Fibroblast of skin of abdomen (primary cell): ENCODE results near the gene IGF2R.
A peak's percentile ranks its signal among the peaks of the same experiment; 100 is the strongest.
"Not testable (repeated sequence)": the region's sequence is repeated elsewhere in the genome, so short reads cannot be mapped to it uniquely, and the experiment has no call there.

Experiments
- DNase-seq: peaks from one replicate; pipeline ENCODE4 v3.0.0-alpha.2; 2013

Gene IGF2R

DNA sequence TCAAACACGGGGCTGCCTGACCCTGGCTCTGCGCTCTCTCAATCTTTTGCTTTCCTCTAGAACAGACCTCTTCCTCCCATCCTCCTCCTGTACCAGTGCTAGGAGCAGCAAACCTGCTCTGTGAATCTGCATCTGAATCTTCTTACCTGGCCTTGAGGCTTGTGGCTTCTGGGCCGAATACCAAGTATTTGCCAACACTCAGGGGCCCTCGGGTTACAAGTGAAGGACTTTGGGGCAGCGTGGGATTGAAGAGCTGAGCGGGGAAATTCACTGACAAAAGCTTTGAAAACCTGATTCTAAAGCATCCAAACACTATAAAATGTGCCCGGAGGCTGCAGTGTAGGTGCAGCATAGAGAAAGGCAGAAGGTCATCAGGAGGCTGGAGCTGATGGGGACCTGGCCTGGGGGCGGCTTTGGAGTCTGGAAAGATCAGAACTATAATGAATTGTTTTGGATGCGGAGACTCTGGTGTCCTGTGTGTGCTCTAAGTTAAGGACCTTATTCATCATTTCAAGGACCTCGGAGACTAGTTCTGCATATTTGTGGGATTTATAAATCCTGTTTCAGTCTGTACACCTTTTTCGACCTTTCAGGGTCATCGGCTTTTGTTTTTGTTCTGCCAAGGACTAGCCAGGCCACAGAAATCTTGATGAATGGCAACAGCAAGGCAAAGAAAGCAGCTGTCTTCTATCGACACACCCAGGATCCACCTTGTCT is 16.4 kb upstream of the IGF2R start:
- no peak for DNase-seq

DNA sequence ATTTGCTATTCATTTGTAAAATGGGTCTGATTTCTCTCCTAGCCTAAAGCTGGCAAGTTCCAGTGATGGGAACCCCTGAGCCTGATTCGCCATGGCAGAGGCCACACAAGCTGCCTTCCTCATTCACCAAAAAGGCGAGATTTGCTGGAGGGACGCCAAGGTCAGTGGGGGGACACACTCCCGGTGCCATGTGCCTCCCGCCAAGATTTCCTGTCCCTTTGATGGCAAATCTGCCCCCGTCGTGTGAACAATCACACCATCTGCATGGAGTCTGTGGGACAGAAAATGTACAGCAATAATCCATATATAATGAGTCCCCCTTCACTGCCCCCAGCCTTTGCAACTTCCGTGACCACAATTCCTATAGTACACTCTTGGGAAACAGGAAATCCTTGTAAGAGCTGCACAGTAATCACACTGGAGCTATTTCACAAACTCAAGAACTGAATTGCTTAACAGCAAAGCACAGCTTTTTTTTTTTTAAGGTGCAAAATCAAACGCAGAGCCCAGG is 15.7 kb upstream of the IGF2R start:
- peak; percentile 71 for DNase-seq

DNA sequence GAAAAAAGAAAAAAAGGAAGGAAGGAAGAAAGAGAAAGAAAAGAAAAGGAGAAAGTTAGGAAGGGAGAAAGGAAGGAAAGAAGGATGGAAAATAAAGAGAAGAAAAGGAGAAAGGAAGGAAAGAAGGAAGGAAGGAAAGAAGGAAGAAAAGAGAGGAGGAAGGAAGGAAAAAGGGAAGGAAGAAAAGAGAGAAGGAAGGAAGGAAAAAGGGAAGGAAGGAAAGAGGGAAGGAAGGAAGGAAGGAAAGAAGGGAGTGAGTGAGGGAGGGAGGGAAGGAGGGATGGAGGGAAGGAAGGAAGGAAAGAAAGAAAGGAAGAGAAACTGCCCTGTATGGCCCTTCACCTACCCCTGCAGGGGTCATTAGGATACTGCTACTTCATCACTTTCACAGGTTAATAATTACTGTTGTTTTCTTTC is 12.9 kb upstream of the IGF2R start:
- DNase-seq, result no peak

DNA sequence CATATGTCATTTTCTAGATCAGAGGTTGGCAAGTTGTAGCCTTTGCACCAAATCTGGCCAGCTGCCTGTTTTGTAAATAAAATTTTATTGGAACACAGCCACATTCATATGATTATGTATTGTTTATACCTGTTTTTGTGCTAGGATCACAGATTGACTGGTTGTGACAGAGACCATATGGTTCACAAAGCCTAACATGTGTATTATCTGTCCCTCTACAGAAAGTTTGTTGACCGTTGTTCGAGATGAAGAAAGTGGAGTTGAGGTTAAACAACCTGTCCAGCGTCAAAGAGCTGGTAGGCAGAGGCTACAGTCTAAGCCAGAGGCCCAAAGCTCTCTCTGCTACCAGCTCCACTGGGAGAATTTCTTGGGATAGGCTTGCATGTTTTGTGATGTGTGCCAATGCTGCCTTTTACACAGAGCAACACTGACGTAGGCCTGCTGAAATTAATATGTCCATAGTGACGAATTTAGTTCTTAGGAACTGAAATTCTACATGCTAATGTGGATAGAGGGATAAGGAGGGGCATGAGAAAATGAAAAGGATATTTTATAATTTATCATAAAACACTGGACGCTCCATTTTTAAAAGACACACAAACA is 11.7 kb upstream of the IGF2R start:
- no peak for DNase-seq

DNA sequence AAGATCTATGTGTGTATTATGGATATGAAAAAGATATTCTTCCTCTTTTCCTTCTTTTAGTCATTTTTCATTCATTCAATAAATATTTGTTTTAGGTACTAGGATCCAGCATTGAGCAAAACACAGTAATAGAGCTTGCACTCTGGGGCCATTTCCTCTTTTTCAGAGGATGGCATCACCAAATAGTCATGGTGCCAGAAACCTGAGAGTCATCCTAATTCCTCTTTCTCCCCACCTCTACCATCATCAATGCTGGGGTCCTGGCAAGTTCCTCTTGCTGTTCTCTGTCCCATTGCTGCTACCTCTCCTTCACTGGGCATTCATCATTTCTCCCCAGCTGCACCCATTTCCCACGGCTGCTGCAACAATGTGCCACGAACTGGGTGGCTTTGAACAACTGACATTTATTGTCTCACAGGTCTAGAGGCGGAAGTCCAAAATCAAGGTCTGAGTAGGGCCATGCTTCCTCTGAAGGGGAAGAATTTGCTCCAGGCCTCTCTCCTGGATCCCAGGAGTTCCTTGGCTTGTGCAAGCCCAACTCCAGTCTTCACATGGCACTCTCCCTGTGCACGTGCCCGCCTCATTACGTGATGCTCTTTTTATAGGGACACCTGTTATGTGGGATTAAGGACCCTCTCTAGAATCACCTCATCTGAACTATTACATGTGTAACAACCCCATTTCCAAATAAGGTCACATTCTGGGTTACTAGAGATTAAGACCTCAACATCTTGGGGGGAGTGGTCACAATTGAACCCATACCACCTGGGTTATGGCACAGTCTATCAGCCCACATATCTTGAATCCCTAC is 9.5 kb upstream of the IGF2R start:
- DNase-seq, result no peak

DNA sequence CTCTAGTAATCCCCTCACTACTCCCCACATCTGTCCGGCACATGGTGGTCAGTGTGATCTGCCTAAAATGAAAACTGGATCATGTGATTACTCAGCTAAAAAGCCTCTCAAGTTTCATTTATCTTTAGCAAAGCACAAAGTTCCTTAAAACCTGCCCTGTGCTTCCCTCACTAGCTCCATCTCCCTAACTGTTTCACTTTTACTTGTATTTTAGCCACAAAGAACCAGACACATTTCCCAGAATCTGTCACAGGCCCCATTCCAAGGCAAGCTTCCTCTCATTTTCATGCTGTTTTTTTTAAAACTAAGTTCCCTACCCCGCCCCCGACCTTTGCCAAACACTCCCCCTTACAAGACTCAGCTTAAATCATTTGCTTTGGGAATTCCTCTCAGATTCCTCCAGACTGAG is 8.9 kb upstream of the IGF2R start:
- DNase-seq, result peak; percentile 43

DNA sequence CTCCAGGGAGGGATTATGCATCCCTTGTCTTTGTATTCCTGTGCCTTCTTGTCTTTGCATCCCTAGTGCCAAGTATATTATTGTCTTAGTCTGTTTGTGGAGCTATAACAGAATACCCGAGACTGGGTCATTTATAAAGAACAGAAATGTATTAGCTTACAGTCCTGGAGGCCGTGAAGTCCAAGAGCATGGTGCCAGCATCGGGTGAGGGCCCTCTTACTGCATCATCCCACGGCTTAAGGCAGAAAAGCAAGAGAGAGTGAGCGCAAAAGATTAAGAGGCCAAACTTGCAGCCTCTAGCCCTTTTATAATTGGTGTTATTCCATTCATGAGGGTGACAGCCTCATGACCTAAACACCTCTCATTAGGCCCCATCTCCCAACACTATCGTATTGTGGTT is 8.4 kb upstream of the IGF2R start:
- DNase-seq, result no peak

DNA sequence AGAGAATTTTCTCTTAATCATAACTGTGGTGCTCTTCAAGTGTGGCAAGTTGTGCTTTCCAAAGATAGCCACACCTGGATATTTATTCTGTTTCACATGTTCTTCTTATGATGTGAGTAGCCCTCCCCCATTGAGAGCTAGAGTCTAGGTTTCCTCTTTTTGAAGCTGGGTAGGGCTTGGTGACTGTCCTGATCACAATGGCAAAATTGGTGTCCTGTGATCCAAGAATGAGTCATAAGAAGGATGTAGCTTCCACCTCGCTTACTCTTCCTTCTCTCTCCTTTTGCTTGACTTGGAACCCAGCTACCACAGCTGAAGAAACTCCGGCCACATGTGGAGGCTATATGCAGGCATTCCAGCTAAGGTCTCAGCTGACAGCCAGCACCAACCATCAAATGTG is 7.4 kb upstream of the IGF2R start:
- no peak for DNase-seq

DNA sequence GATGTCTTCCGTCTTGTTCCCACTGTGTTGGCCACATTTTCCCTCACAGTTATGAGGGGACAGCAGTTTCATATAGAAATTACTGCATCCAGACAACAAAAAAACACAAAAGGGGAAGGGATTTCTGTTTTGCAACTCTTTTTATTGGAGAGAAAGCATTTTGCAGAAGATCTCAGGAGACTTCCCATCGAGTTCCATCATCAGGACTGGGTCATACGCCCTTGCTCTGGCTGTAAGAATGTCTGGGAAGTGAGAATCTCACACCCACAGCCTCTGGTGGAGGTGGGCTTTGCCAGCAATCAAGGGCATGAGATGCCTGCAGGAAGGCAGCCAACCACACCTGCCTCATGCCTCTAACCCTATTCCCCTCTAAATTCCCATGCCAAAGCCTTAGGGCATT is 5.8 kb upstream of the IGF2R start:
- no peak for DNase-seq

DNA sequence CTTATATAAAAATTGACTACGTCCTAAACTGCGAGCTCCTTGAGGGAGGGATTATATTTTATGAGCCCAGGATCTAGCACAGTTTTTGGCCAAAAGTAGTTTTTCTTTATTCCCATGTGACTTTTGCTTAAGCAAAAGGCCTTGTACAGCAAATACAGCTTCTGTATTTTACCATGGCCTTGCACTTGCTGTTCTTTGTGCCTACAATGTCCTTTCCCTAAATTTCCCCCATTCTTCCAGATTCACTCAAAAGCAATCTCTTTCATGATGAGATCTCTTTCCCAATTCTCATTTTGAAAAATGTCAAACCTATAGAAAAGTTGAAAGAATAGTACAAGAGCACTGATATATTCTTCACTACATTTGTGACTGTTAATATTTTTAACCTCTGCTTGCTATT is 4.8 kb upstream of the IGF2R start:
- DNase-seq, result no peak

DNA sequence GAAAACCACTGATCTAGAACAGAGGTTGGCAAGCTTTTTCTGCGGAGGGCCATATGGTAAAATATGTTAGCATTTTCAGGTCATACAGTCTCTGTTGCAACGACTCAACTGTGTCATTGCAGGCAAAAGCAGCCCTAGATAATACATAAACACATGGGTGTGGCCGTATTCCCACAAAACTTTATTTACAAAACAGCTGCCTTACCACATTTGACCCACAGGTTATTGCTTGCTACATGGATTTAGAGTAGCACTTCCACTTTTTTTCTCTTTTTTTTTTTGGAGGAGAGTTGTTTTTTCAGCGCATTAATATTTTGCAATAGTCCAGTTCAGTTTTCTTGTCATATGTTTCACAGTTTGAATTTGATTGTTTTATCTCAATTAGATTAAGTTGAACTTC is 2.5 kb upstream of the IGF2R start:
- DNase-seq, result no peak

DNA sequence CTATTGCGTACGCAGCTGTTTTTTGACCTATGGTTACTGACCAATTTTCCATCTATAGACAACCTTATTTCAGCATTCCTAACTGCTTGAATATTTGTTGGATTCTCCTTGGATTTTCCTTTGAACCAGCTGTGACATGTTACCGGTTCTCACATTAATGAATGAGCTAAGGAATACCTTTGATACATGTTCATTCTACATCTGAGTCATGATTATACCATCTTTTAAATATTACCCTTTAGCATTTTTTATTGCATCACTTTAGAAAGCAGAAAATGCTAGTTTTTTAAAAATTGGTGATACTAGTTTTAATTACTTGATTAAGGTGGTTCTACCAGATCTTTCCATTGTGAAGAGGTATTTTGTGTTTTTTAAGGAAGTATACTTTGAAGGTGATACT is 1.9 kb upstream of the IGF2R start:
- peak; percentile 62 for DNase-seq

DNA sequence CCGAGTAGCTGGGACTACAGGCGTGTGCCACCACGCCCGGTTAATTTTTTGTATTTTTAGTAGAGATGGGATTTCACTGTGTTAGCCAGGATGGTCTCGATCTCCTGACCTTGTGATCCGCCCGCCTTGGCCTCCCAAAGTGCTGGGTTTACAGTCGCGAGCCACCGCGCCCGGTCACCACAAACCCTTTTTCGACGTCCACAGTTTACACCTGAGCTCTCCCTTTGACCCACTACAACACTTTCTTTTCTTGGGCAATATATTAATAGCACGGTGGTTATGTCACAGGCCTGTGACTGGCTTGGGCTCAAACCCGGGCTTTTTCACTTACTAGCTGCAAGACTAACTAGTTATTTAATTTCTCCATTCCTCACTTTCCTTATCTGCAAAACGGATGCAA is 1.3 kb upstream of the IGF2R start:
- DNase-seq, result not testable (repeated sequence)

DNA sequence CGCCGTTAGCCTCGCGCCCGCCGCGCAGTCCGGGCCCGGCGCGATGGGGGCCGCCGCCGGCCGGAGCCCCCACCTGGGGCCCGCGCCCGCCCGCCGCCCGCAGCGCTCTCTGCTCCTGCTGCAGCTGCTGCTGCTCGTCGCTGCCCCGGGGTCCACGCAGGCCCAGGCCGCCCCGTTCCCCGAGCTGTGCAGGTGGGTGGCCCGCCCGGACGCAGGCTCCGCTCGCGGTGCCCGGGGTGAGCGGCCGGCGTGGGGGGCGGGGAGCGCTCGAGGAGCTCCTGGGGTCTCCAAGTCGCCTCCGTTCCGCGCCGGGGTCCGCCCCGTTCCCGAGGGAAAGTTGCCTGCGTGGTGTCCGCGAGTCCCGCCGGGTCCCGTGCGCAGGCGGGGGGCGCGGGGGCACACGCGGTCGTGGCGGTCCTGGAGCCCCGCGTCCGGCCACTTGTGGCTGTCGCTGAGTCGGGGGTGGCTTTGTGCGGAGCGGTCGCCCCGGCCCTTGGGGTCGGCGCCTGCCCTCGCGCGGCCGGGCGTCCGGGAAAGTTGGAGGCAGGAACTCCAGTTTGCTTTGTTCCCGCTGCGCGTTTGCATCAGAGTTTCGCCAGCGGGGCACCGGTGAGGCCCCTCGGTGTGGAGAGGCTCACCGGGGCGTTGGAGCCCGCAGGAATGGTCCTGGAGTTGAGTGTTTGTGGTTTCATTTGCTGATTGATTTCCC is 476 bp downstream of the IGF2R start:
- no peak for DNase-seq

DNA sequence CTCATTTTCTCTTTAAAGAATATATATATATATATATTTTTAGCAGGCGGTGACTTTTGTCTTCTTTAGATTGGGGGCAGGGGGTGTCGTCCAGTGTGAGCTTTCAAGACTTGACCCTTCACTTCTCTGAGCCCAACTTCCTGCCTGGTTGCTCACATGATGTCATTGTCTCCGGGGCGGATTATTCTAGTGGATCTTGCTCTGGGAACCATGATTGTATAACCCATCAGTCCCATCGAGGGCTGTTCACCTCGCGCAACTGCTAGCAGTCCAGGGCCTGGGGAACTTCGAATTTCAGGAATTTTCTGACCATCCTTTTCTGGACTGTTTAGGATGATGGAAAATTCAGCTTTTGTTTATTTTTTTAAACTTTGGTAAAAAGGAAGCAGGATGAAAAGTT is 1.0 kb downstream of the IGF2R start:
- peak; percentile 56 for DNase-seq

DNA sequence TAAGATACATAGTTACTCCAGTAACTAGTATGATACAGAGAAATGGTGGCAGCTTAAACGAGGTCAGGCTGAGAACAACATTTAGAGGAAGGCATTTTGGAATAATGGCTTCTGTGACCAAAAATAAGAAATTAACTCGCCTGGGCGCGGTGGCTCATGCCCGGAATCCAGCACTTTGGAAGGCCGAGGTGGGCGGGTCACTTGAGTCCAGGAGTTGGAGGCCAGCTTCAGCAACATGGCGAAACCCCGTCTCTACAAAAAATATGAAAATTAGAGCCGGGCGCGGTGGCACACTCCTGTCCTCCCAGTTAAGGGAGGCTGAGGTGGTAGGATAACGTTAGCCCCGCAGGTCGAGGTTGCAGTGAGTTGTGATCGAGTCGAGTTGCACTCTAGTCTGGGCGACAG is 1.8 kb downstream of the IGF2R start:
- no peak for DNase-seq

DNA sequence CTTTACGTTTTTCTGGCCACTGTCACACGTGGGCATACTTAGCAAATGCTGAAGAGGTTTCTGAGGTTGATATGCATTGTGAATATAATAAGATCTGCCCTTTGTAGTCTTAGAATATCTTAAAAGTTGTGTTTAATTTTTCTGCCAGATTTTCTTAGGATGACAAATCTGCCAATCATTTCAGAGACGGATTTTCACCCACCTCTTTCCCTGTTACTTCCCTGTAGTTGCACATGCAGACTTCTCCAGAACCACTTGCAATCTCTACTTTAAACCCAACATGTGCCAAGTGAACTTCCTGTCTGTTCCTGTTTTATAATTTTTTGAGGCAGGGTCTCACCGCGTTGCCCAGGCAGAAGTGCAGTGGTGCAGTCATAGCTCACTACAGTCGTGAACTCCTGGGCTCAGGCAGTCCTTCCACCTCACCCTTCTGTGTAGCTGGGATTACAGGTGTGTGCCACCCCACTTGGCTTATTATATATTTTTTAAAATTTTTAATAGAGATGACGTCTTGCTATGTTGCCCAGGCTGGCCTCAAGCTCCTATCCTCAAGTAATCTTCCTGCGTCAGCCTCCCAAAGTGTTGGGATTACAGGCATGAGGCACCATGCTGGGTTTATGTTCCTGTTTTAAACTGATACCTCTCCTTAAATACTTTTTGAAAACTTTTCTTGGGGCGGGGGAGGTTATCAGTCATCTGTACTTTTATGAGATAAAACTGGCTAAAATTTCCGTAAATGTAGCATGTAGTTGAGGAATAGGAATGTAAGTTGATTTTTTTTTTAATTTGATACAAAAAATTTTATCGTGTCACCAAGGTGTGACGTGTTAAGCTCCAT is 2.7 kb downstream of the IGF2R start:
- DNase-seq, result no peak

DNA sequence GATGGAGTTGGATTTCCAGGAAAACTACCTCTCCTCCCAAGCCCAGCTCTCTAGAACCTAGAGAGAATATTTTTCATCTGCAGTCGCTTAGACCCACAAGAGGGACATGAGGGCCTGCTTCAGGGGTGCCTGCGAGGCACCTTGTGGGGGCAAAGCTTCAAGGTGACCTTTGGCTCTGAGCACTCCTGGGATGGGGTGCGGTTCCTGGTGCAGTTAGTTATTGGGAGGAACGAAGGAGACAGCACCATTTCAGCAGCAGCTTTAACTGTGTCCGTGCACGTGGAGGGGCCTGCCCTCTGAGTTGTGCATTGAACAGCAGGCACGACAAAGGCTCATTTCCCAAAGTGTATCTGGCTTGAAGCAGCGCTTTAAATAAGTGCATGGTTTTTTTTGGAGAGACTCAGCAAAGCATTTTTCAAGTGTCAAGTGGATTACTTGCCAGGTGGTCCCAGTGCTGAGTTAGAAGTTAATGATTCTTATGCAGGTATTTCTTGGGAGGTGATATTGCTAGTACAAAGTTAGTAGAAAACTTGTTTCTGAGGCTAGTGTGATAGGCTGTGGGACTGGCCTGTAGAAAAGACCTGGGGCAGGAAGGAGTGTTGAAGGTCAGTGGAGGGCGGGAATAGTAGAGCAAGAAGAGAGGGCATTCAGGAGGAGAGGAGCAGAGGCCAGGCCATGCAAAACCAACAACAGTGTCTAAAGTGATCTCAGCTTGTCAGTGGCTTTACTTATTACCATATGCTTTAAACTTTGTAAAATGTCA is 3.8 kb downstream of the IGF2R start:
- no peak for DNase-seq

DNA sequence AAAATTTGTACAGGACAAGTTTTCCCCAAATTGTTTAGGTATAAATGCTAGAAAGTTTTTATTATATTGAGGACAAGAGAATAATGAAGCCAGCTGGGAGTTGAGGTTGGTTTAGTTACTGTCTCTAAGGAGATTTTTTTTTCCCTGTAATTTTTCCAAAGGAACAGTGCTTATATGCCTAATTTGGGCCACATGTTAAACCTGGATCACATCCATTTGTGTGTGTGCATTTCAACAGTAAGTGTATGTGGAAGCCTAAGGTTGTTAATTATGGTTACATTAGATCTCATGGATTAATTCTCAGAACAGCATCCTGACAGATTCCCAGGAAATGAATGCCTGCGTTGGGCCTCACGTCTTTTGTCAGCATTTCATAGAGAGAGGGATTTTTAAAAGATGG is 4.5 kb downstream of the IGF2R start:
- peak; percentile 84 for DNase-seq

DNA sequence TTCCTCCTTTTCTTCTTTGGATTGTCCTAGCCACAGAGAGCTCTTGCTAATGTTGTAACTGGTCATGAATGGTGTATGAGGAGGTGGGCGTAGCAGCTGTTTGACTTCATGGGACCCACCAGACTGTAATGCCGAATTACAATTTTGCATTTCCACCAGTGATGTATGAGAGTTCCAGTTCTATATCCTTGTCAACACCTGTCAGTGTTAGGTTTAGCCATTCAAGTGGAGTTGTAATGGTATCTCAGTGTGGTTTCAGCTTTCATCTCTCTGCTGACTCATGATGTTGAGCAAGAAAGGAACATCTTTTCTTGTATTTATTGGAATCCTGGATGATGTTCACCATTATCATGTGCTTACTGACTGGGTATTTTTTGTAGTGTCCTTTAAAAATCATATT is 5.1 kb downstream of the IGF2R start:
- DNase-seq, result peak; percentile 78

DNA sequence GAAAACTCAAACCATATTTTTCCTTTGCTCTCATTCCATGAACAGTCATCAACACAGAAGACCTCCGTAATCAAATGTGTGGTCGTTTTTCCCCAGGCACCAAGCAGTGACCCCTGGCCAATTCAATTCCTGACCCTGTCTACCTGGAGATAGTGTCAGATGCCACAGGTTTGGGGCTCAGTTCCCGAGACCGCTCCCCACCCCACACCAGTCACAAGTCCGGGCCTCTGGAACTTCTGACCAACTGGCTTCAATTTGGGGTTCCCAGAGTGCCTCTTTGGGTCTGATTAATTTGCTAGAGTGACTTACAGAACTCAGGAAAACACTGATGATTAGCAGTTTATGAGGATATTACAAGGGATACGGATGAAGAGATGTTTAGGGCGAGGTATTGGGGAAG is 6.0 kb downstream of the IGF2R start:
- no peak for DNase-seq
